ENCODE results near the gene ZNRD2.

The ZNRD2 gene

DNA sequence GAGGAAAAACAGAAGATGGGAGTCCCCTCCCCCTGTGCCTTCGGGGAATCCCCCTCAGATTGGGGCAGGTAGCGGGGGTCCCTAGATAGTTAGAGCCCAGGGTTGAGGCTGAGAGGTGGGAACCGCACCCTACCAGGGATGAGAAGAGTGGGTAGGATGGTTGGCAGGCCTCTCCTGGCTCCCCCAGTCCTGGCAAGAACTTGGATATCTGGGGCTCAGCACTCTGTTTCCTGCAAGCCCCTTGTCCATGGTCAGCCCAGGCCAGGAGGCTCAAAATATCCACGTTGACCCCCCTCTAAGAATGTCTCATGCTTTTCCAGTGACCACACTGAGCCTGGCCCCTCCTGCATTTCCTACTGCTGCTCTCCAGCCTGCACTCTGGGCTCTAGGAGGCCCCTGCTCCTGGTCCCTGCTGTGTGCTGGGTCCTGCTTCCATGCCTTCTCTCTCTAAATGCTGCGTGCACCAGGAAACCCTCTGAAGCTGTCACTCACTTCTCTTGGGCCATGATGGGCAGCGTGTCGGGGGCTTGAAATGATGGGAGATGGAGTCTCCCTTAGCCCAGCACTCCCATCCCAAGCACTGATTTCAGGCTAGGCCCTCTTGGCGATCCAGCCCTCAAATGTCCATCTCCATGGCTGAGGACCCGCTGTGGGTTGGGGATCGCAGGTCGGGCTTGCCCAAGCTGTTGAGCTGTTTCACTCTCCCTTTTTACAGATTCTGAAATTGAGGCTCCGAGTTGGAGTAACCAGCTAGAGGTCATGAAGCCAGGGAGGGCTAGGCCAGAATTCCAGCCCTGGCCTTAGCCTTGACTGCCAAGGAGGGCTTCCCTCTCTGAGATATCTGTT, 41.7 kb downstream of the ZNRD2 start:
- no peak for DNase-seq

DNA sequence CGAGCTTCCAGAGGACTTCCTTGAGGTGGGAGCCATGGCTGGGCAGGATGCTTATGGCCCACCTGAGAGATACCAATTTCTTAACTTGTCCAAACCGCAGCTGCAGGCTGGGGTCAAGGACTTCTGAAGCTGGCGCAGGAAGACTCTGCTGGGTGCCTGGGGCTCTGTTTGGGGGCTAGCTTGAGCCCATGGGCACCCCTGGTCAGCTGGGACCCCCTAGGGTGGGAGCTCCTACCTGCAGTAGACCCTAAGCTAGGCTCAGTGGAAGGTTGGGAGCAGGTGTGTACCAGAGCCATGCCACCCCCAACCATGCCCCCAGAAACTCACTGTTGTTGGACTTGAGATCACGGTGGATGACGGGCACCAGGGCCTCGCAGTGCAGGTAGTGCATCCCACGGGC, 42.4 kb downstream of the ZNRD2 start:
- DNase-seq, result no peak

GRCh38 chr11:65613091-65613928, 43.0 kb downstream of the ZNRD2 start:
- DNase-seq, result no peak

DNA sequence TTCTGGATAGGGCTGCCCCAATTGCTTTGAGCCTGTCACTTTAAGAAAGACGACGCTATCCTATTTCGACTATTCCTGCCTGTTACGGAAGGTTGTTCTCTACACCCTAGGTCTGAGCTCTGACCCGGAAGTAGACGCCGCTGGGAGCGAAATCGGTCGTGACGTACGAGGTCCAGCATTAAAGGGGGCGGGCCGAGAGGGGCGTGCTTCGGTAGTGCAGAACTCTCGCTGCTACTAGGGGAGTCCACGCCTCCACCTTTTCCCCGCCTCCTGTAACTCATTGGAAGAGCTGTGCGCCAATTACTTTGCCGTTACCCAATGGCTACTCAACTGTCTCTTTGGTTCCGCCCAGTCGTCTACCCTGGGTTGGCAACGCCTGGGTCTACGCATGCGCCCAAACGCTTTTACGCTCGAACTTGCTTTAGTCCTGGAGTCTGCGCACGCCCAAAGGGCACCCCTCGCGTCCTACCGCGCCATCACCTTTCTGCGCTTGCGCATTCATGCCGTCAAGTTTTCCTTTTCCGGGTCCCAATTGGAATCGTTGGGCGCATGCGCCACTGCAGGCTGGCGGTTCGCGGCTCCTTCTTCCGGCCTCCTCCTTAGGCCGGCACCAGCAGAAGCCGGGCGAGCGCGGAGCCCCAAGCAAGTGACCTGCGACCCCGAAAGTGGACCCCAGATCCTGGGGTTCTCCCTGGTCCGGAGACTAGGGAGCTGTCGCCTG, 45.1 kb downstream of the ZNRD2 start, which contains the start of gene PCNX3:
TSS of gene PCNX3 (plus strand) at position 548 of the 721 bp plus-strand sequence. CDS start 536 bp downstream, outside the sequence.
- DNase-seq, result peak; percentile 100

GRCh38 chr11:65615950-65616574, 45.8 kb downstream of the ZNRD2 start:
- peak in 1 of 2 experiments; percentile 60 for DNase-seq

DNA sequence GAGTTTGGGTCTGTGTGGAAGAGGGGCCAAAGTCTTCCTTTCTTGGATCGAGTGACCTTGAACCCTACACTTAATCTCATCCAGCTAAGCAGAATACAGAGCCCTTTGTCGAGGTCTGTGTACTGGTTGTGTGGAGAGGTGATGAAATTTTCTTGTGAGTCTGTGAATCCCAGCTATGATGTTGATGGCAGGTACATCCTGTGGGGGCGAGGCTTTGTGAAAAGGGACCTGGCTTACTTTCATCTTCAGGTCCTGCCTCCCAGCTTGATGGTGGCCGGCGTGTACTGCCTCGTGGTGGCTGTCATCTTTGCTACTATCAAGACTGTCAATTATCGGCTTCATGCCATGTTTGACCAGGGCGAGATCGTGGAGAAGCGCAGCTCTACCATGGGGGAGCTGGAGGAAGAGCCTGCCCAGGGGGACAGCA, 46.3 kb downstream of the ZNRD2 start:
- no peak for DNase-seq

DNA sequence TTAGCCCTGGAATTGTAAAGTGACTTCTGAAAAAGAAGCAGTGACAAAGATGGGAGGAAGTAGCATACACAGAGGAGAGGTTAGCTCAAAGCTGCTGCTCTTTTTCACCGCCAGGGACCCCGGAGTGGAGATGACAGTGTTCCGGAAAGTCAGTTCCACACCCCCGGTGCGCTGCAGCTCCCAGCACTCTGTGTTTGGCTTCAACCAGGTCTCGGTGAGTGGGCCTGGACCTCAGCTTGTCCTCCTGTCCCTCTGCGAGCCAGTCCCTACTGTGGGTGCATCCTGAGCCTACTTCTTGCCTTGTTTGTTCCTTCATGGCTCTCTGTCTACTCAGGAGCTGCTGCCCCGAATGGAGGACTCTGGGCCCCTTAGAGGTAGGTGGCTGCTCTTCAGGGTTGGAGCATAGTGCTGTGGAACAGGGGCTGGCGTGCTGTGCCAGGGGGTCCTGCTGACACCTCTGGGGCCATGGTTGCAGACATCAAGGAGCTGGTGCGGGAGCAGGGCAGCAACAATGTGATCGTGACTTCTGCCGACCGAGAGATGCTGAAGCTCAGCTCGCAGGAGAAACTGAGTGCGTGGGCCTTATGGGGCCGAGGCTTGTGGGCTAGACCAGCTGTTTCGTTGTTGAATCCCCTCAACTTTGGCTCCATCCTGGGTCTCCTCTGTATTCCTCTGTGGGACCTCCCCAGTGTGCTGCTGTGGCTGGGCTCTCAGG, 47.0 kb downstream of the ZNRD2 start:
- no peak for DNase-seq

- DNase-seq, result no peak
Measured at GRCh38 chr11:65617990-65618751, 47.9 kb downstream of the ZNRD2 start.

DNA sequence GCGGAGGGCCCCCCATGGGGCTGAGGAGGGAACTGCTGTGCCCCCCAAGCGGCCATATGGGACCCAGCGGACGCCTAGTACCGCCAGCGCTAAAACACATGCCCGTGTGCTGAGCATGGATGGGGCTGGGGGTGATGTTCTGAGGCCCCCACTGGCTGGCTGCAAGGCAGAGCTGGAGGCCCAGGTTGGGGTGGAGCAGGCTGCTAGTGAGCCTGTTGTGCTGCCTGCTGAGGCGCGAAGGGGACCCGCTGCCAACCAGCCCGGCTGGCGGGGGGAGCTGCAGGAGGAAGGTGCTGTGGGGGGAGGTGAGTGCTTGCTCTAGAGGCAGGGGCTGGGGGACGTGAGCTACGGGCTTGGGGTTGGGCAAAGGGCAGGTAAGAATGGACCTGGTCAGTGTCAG, 48.5 kb downstream of the ZNRD2 start:
- DNase-seq, result no peak

DNA sequence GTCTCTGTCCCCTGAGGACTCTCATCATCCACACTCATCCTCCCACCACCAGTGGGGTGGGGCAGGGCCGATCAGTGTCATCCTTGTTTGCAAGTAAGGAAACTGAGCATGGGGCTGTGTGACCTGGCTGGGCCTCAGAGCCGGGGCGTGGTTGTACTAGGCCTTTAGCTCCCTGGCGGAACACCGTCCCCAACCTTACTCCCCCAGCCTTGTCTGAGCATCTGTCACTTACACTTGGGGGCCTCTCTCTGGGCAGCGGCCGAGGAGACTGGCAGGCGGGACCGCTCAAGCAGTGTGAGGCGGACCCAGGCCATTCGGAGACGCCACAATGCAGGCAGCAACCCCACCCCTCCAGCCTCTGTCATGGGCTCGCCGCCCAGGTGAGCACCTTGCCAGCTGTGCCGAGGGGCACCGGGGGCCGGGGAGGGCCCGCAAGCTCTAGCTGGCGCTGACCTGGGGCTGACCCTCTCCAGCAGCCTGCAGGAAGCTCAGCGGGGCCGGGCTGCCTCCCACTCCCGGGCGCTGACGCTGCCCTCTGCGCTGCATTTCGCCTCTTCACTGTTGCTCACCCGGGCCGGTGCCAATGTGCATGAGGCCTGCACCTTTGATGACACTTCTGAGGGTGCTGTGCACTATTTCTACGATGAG, 49.1 kb downstream of the ZNRD2 start:
- no peak for DNase-seq

- DNase-seq, result no peak
Measured at GRCh38 chr11:65620666-65621065, 50.4 kb downstream of the ZNRD2 start.

GRCh38 chr11:65621460-65621859, 51.2 kb downstream of the ZNRD2 start:
- DNase-seq, result no peak

Measured in NCI-H446 (cell line).